IMR-90 (cell line): Measurements from ENCODE around the gene FGF12. TPM values are rescaled to one million over a fixed set of nuclear protein-coding genes. Genes with fewer than 3 reads are reported as not detected.

Experiments used
- ATAC-seq: fragments of 200-7000 bp; cut with Tn5 transposase; 2 replicates; pipeline ENCODE4 v1.9.1; 2020; ENCODE audit warnings: low read depth, mild to moderate bottlenecking, moderate library complexity
- BruUV-seq: library from RNA; stranded (reverse); fragments of 400-500 nt; replicated peaks from 2 replicates; lab custom pipeline; 2021; lab: Mats Ljungman, UMichigan
- CTCF ChIA-PET: fragments of 300-600 bp; formaldehyde crosslinking; extraction: SDS; loops from one replicate; lab custom pipeline; 2021; ENCODE audit warnings: antibody characterized with exemption; lab: Yijun Ruan, JAX
- POLR2A ChIA-PET: fragments of 300-600 bp; sonication (Branson Sonifier 250); formaldehyde crosslinking; loops from one replicate; lab custom pipeline; 2022; ENCODE audit warnings: antibody characterized with exemption; ENCODE audit not compliant: unreplicated experiment; lab: Charles Lee
- DNase-seq: peaks from one replicate; pipeline ENCODE4 v3.0.0; 2013
- H2AFZ ChIP-seq: replicated peaks from 2 replicates; pipeline ENCODE3; 2013; ENCODE audit warnings: low read length, mild to moderate bottlenecking; ENCODE audit not compliant: poor library complexity
- H2AK5ac ChIP-seq: 2 replicates; pipeline ENCODE4 v1.6.1; 2013; ENCODE audit warnings: low read depth, low read length, inconsistent platforms
- H2AK9ac ChIP-seq: replicated peaks from 2 replicates; pipeline ENCODE3; 2013; ENCODE audit warnings: mild to moderate bottlenecking, low read depth, low read length, moderate library complexity; ENCODE audit not compliant: poor library complexity
- H2BK120ac ChIP-seq: 2 replicates; pipeline ENCODE4 v1.6.1; 2013; ENCODE audit warnings: low read depth, low read length, inconsistent platforms
- H2BK15ac ChIP-seq: 3 replicates; pipeline ENCODE4 v1.6.1; 2013; ENCODE audit warnings: low read depth, low read length, inconsistent platforms
- H2BK20ac ChIP-seq: 2 replicates; pipeline ENCODE4 v1.6.1; 2013; ENCODE audit warnings: low read depth, mild to moderate bottlenecking, inconsistent platforms, low read length, moderate library complexity
- H2BK5ac ChIP-seq: 2 replicates; pipeline ENCODE4 v1.6.1; 2013; ENCODE audit warnings: mild to moderate bottlenecking, low read depth, low read length, inconsistent platforms; ENCODE audit not compliant: poor library complexity, severe bottlenecking
- H3K14ac ChIP-seq: replicated peaks from 2 replicates; pipeline ENCODE4 v1.6.1; 2013; ENCODE audit warnings: low read depth, low read length, inconsistent platforms
- H3K18ac ChIP-seq: 2 replicates; pipeline ENCODE4 v1.6.1; 2013; ENCODE audit warnings: low read depth, low read length, control low read depth
- H3K23ac ChIP-seq: 2 replicates; pipeline ENCODE4 v1.6.1; 2013; ENCODE audit warnings: low read depth, low read length, inconsistent platforms
- H3K27ac ChIP-seq: 2 replicates; pipeline ENCODE4 v1.5.1; 2013; ENCODE audit warnings: mild to moderate bottlenecking, control low read depth, low read length; ENCODE audit not compliant: insufficient read depth
- H3K27me3 ChIP-seq: 2 replicates; pipeline ENCODE4 v1.6.1; 2013; ENCODE audit warnings: low read length; ENCODE audit not compliant: control insufficient read depth, insufficient read depth
- H3K36me3 ChIP-seq: 2 replicates; pipeline ENCODE4 v1.6.1; 2013; ENCODE audit warnings: low read length, mixed read lengths; ENCODE audit not compliant: control insufficient read depth, insufficient read depth
- H3K4ac ChIP-seq: 2 replicates; pipeline ENCODE4 v1.6.1; 2013; ENCODE audit warnings: low read depth, low read length, inconsistent platforms
- H3K4me1 ChIP-seq: 2 replicates; pipeline ENCODE4 v1.6.1; 2013; ENCODE audit warnings: low read length, mixed read lengths; ENCODE audit not compliant: control insufficient read depth, insufficient read depth
- H3K4me2 ChIP-seq: 2 replicates; pipeline ENCODE4 v1.6.1; 2013; ENCODE audit warnings: low read depth, mild to moderate bottlenecking, control low read depth, low read length, moderate library complexity
- H3K4me3 ChIP-seq: 2 replicates; pipeline ENCODE4 v1.5.1; 2013; ENCODE audit warnings: low read depth, mild to moderate bottlenecking, control low read depth, low read length, moderate library complexity; ENCODE audit not compliant: insufficient read depth
- H3K56ac ChIP-seq: 2 replicates; pipeline ENCODE4 v1.6.1; 2013; ENCODE audit warnings: low read length, inconsistent platforms; ENCODE audit not compliant: insufficient read depth; ENCODE audit errors: extremely low read depth
- H3K79me1 ChIP-seq, 2 experiments: 2 replicates each; pipeline ENCODE4 v1.6.1; 2013; ENCODE audit warnings: low read length in 2 of 2, inconsistent platforms in 1 of 2, low read depth in 1 of 2
- H3K9ac ChIP-seq: 2 replicates; pipeline ENCODE4 v1.6.1; 2013; ENCODE audit warnings: low read depth, low read length, control low read depth
- H3K9me1 ChIP-seq: 2 replicates; pipeline ENCODE4 v1.6.1; 2013; ENCODE audit warnings: low read length, inconsistent platforms; ENCODE audit not compliant: insufficient read depth
- H3K9me3 ChIP-seq: 2 replicates; pipeline ENCODE4 v1.6.1; 2013; ENCODE audit warnings: low read length; ENCODE audit not compliant: control insufficient read depth, insufficient read depth
- H4K20me1 ChIP-seq: 2 replicates; pipeline ENCODE4 v1.6.1; 2013; ENCODE audit warnings: low read length, inconsistent platforms; ENCODE audit not compliant: insufficient read depth
- H4K5ac ChIP-seq: 2 replicates; pipeline ENCODE4 v1.6.1; 2013; ENCODE audit warnings: mild to moderate bottlenecking, low read depth, low read length, control low read depth
- H4K8ac ChIP-seq, 2 experiments: 2 replicates each; pipeline ENCODE4 v1.6.1; 2013; ENCODE audit warnings: low read depth in 2 of 2, low read length in 2 of 2, control low read depth in 1 of 2, inconsistent platforms in 1 of 2
- H4K91ac ChIP-seq: 2 replicates; pipeline ENCODE4 v1.6.1; 2013; ENCODE audit warnings: low read depth, low read length, inconsistent platforms; ENCODE audit not compliant: insufficient read depth
- BHLHE40 ChIP-seq: fragments of 150-350 bp; IDR thresholded peaks from 2 replicates; pipeline ENCODE4 v1.6.1; 2016; ENCODE audit warnings: mild to moderate bottlenecking, low read depth, low read length
- CEBPB ChIP-seq: IDR thresholded peaks from 2 replicates; pipeline ENCODE4 v1.6.1; 2012; ENCODE audit warnings: low read depth, low read length, improper control_type of control experiment
- CHD1 ChIP-seq: IDR thresholded peaks from 2 replicates; pipeline ENCODE4 v1.6.1; 2012; ENCODE audit warnings: low read depth, low read length, improper control_type of control experiment
- FOS ChIP-seq: fragments of 150-350 bp; IDR thresholded peaks from 2 replicates; pipeline ENCODE4 v1.6.1; 2016; ENCODE audit warnings: low read depth, low read length
- MAFK ChIP-seq: IDR thresholded peaks from 2 replicates; pipeline ENCODE4 v1.6.1; 2012; ENCODE audit warnings: low read depth, low read length, improper control_type of control experiment
- MAZ ChIP-seq: IDR thresholded peaks from 2 replicates; pipeline ENCODE4 v1.6.1; 2012; ENCODE audit warnings: low read depth, mild to moderate bottlenecking, low read length, improper control_type of control experiment, moderate library complexity, borderline replicate concordance
- MXI1 ChIP-seq: IDR thresholded peaks from 2 replicates; pipeline ENCODE4 v1.6.1; 2012; ENCODE audit warnings: low read depth, mild to moderate bottlenecking, low read length, moderate library complexity, borderline replicate concordance
- NFE2L2 ChIP-seq: fragments of 150-350 bp; IDR thresholded peaks from 2 replicates; pipeline ENCODE4 v1.6.1; 2016; ENCODE audit warnings: low read depth, mild to moderate bottlenecking, low read length
- POLR2A ChIP-seq: IDR thresholded peaks from 2 replicates; pipeline ENCODE4 v1.6.1; 2012; ENCODE audit warnings: mild to moderate bottlenecking, low read depth, low read length
- RAD21 ChIP-seq: IDR thresholded peaks from 2 replicates; pipeline ENCODE4 v1.6.1; 2012; ENCODE audit warnings: low read length, improper control_type of control experiment
- RCOR1 ChIP-seq: IDR thresholded peaks from 2 replicates; pipeline ENCODE4 v1.6.1; 2012; ENCODE audit warnings: mild to moderate bottlenecking, low read length, improper control_type of control experiment; ENCODE audit not compliant: insufficient replicate concordance
- RFX5 ChIP-seq: IDR thresholded peaks from 2 replicates; pipeline ENCODE4 v1.8.0; 2012; ENCODE audit warnings: low read depth, mild to moderate bottlenecking, low read length, moderate library complexity
- SMC3 ChIP-seq: fragments of 150-350 bp; IDR thresholded peaks from 2 replicates; pipeline ENCODE4 v1.6.1; 2016; ENCODE audit warnings: low read depth, mild to moderate bottlenecking, antibody characterized with exemption, low read length, moderate library complexity
- WGBS, 2 experiments: methylation state at CpG; one replicate each; pipeline versions ENCODE4 v1.1.5 to v1.1.7; 2013; ENCODE audit warnings: missing lambda C conversion rate in 2 of 2; ENCODE audit not compliant: insufficient read length in 1 of 2; ENCODE audit errors: extremely low coverage in 2 of 2; 5-methylcytosine and 5-hydroxymethylcytosine counted together
- dilution Hi-C: fragments of 300-500 bp; cut with HindIII; formaldehyde crosslinking; loops from one replicate; pipeline ENCODE4 v1.14.3; 2018; ENCODE audit warnings: low sequenced_read_pairs; ENCODE audit not compliant: unreplicated experiment
- in situ Hi-C: fragments of 300-500 bp; cut with MboI; formaldehyde crosslinking; loops from 3 replicates; pipeline ENCODE4 v1.14.3; 2019; ENCODE audit warnings: low sequenced_read_pairs, inconsistent platforms, mixed read lengths
- intact Hi-C: fragments of 100-400 bp; cut with micrococcal nuclease; formaldehyde crosslinking; loops from 2 replicates; pipeline ENCODE4 v1.10.0; 2022
- polyA plus RNA-seq, 3 experiments: library from polyadenylated mRNA; depleted of rRNA; stranded (reverse); fragments of >200 nt; gene quantifications; 2 replicates each; pipeline ENCODE4 v1.2.3, GENCODE V29; 2012; ENCODE audit warnings: low replicate concordance in 1 of 3
- total RNA-seq: library from RNA; depleted of rRNA; stranded (reverse); fragments of >200 nt; gene quantifications from 2 replicates; pipeline ENCODE4 v1.2.3, GENCODE V29; 2012
- TF ChIP-seq, protein P1 (sequence below): conservative IDR thresholded peaks from 2 replicates; pipeline ENCODE4 v1.5.1; 2012; ENCODE audit warnings: mild to moderate bottlenecking, low read depth, low read length, improper control_type of control experiment
- TF ChIP-seq, protein P2 (sequence below): fragments of 150-350 bp; IDR thresholded peaks from 2 replicates; pipeline ENCODE4 v1.6.1; 2016; ENCODE audit warnings: low read depth, mild to moderate bottlenecking, low read length, moderate library complexity, borderline replicate concordance
- TF ChIP-seq, protein P3 (sequence below): fragments of 150-350 bp; IDR thresholded peaks from 2 replicates; pipeline ENCODE4 v1.6.1; 2017; ENCODE audit warnings: mild to moderate bottlenecking, antibody characterized with exemption, low read length, low read depth

FGF12 gene
- total and polyA plus RNA-seq, 2 of the 4 experiments (the other 2 are of a cell fraction) = not detected

DNA sequence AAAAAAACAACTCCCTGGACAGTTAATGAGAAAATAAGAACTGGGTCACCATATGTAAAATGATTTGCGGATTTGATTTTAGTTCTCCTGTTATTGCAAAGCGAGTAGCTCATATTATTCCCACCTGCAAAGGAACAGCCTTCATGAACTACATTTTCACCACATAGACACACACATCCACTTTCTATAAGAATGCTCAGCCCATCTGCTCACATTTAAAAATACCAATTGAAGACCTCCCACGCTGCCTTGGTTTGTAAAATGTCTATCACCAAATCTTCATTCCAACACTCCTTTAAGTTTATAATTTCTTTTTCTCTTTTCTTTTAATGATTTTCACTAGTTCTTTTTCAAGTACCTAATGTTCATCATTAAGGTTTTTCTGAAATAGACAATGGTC is 148.6 kb downstream of the FGF12 start:
- in situ Hi-C loops = no loop called here
- no peak overlapping the region for H3K23ac ChIP-seq
- WGBS, 2 experiments = 60% methylated on average over 1 of the region's 3 CpGs; no CpG with 5 or more reads in 1 of the 2 experiments

More for the DNA sequence above, 148.6 kb downstream of the FGF12 start:
- H4K5ac ChIP-seq = no peak overlapping the region
- H4K8ac ChIP-seq = no peak overlapping the region
- H3K18ac ChIP-seq = no peak overlapping the region
- ATAC-seq (no peak), DNase-seq (no peak)
- H2BK5ac ChIP-seq = no peak overlapping the region
- H2AK9ac ChIP-seq = no peak overlapping the region
- no peaks in the 10 kb centered on the region for H3K79me1 ChIP-seq
- H3K9me3 ChIP-seq = no peaks in the 10 kb centered on the region
- POLR2A ChIA-PET = no interaction called here
- no peak overlapping the region for H3K4me3 ChIP-seq
- CTCF ChIA-PET = no interaction called here
- H2BK120ac ChIP-seq = no peak overlapping the region
- no peak overlapping the region for H3K4ac ChIP-seq
- H3K36me3 ChIP-seq = no peaks in the 10 kb centered on the region
- dilution Hi-C loops (no loop called here), intact Hi-C loops (no loop called here)
- H2AFZ ChIP-seq = no peak overlapping the region
- H3K14ac ChIP-seq = no peak overlapping the region
- no peaks in the 10 kb centered on the region for H3K4me1 ChIP-seq
- H3K4me2 ChIP-seq = no peak overlapping the region
- H2BK20ac ChIP-seq = no peak overlapping the region
- no peak for TF ChIP-seq NFE2L2
- TF ChIP-seq CEBPB = no peak
- TF ChIP-seq MXI1 = no peak
- TF ChIP-seq, protein P1, sequence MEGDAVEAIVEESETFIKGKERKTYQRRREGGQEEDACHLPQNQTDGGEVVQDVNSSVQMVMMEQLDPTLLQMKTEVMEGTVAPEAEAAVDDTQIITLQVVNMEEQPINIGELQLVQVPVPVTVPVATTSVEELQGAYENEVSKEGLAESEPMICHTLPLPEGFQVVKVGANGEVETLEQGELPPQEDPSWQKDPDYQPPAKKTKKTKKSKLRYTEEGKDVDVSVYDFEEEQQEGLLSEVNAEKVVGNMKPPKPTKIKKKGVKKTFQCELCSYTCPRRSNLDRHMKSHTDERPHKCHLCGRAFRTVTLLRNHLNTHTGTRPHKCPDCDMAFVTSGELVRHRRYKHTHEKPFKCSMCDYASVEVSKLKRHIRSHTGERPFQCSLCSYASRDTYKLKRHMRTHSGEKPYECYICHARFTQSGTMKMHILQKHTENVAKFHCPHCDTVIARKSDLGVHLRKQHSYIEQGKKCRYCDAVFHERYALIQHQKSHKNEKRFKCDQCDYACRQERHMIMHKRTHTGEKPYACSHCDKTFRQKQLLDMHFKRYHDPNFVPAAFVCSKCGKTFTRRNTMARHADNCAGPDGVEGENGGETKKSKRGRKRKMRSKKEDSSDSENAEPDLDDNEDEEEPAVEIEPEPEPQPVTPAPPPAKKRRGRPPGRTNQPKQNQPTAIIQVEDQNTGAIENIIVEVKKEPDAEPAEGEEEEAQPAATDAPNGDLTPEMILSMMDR = no peak
- TF ChIP-seq, protein P2, sequence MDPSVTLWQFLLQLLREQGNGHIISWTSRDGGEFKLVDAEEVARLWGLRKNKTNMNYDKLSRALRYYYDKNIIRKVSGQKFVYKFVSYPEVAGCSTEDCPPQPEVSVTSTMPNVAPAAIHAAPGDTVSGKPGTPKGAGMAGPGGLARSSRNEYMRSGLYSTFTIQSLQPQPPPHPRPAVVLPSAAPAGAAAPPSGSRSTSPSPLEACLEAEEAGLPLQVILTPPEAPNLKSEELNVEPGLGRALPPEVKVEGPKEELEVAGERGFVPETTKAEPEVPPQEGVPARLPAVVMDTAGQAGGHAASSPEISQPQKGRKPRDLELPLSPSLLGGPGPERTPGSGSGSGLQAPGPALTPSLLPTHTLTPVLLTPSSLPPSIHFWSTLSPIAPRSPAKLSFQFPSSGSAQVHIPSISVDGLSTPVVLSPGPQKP = no peak
- TF ChIP-seq FOS = no peak
- TF ChIP-seq SMC3 = no peak
- TF ChIP-seq RCOR1 = no peak
- TF ChIP-seq MAFK = no peak
- TF ChIP-seq RFX5 = no peak
- no peak for TF ChIP-seq POLR2A
- no peak for TF ChIP-seq CHD1
- no peak for TF ChIP-seq MAZ
- TF ChIP-seq BHLHE40 = no peak
- TF ChIP-seq RAD21 = no peak
- TF ChIP-seq, protein P3, sequence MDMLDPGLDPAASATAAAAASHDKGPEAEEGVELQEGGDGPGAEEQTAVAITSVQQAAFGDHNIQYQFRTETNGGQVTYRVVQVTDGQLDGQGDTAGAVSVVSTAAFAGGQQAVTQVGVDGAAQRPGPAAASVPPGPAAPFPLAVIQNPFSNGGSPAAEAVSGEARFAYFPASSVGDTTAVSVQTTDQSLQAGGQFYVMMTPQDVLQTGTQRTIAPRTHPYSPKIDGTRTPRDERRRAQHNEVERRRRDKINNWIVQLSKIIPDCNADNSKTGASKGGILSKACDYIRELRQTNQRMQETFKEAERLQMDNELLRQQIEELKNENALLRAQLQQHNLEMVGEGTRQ = no peak
- H3K9ac ChIP-seq = no peak overlapping the region
- H3K56ac ChIP-seq = no peak overlapping the region
- no peak overlapping the region for H4K91ac ChIP-seq
- H2AK5ac ChIP-seq = no peak overlapping the region
- no peaks in the 10 kb centered on the region for H3K9me1 ChIP-seq
- H2BK15ac ChIP-seq = no peak overlapping the region
- H4K20me1 ChIP-seq = no peaks in the 10 kb centered on the region
- no TSS peak for BruUV-seq
- no peak overlapping the region for H3K27ac ChIP-seq
- H3K27me3 ChIP-seq = no peaks in the 10 kb centered on the region
